HG03442 (cell line): Measurements from ENCODE around the gene PTPRN2.
"Not testable (repeated sequence)": the region's sequence is repeated elsewhere in the genome, so short reads cannot be mapped to it uniquely, and the experiment has no call there.

ENCODE experiments used
- ATAC-seq: cut with Tn5 transposase; IDR thresholded peaks from one replicate; pipeline ENCODE4 v1.9.1; 2021; ENCODE audit warnings: mild to moderate bottlenecking, moderate library complexity; ENCODE audit not compliant: unreplicated experiment

PTPRN2 gene

DNA sequence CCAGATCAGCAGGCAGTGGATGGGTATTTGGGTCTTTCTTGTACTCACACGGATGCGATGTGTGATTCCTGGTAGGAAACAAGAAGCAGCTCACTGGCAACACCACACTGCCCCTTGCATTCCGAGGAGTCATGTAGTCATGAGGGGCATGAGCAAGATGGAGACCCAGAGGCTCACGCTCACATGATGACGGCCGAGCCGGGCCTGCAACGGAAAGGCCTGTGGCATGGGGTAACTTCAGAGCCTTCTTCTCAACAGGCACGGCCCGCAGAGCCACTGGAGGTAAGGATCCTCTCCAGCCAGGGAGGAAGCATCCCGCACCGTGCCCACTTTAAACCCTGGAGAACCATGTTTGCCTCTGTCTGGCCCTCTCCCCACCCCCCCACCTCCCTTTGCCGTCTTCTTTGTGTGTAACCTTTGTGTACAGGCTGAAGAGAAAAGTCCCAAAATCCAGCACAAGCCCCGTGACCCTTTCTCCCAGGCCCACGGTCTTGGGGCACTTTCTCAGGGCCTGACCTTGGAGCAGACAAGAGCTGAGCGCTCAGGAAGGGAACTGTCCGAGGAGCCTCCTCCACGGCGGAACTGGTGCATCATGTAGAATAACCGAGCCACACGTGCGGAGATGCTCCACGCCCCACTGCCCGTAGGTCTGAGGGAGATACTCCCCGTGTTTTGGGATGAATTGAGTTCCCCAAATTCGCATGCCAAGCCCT, 734.4 kb downstream of the PTPRN2 start:
- no peak for ATAC-seq

DNA sequence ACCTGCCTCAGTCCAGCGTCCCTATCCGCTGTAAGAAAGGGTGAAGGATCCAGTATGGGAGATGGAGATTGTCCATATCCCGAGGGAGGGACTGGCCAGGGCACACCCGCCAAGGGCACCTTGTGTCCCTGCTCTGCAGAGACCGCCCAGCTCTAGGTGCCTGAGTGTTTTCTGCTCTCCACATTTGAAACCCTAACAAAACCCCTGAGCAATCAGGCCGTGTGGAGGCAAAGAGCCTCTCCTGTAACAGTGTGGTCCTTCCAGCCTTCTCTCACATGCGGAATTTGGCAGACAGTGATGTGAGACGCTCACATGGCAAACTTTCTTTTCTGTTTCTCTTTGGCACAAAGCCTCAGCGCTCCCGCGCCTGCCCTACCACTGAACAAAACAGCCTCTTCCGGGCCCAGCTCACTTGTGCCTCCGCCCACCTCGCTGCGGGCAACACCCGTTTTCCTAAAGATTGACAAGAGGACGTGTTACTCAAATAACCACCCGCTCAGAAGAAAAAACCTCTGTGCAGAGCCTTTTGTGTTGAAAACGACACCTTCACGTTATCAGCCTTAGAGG, 736.0 kb downstream of the PTPRN2 start:
- no peak for ATAC-seq

DNA sequence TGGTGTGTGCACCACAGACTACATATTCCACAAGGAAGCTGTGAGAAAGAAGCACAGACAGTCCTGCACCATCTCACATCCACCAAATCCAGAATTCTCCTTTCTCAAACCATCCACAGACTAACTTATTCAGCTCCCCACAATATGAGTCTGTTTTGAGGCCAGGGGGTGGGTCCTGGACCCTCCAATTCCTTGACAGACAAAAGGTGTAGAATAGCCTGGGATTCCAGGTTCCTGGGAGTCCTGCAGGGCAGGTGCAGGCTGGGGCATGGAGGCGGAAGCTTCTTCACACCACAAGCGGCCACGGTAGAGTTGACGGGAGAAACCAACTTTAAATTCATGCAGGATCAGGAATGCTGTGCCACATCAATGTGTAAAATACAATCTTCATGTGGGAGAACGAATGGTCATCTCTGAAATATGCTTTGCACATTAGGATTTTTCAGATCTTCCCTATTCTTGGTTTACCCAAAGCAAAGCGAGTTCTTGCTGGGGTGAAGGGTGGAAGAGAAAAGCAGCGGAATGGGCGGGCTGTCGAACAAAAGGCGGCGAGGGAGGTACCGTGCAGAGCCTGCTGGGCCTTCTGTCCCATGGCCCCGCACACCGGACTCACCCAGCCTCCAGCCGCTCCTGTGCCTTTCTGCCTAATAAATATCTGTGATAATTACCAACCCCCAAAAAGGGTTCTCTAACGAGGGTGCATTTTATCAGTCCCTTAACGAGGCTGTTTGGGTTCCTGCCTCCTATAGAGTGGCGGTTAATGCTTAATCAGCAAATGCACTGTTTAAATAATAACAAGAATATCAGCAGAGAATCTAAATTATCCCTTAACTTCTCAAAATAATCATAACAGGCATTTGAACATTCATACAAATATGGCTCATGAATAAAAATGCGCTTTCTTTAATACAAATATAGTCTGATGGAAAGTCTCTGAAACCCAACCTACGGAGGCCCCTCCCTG, 736.9 kb downstream of the PTPRN2 start:
- no peak for ATAC-seq

DNA sequence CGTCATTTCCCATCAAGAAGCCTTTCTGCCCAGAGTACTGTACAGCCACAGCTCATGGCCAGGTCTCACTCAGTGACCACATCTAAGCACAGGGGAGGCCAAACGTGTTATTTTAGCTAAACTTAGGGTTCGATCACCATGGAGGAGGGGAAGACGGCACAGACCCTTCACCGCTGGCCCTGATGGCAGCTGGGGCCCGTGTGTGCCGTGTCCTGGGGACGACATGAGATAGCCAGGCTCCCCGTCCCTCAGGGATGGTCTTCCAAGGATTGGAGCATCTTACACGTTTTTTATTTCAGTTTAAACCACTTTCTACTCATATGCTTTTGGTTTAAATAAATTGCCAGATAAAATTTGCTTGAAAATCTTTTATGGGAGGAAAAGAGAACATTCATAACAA, 737.9 kb downstream of the PTPRN2 start:
- ATAC-seq = no peak

DNA sequence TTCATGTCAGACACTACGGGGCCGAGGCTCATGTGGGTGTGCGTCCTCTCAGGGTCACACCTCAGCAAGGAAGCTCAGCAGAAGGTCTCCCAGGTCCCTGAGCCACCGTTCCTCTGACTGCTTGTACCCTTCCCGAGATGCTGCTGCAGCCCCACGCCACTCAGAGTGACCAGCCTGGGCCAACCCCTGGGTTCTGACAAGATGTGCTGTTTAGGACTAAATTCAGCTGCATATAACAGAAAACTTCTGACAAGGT, 738.4 kb downstream of the PTPRN2 start:
- ATAC-seq = no peak

DNA sequence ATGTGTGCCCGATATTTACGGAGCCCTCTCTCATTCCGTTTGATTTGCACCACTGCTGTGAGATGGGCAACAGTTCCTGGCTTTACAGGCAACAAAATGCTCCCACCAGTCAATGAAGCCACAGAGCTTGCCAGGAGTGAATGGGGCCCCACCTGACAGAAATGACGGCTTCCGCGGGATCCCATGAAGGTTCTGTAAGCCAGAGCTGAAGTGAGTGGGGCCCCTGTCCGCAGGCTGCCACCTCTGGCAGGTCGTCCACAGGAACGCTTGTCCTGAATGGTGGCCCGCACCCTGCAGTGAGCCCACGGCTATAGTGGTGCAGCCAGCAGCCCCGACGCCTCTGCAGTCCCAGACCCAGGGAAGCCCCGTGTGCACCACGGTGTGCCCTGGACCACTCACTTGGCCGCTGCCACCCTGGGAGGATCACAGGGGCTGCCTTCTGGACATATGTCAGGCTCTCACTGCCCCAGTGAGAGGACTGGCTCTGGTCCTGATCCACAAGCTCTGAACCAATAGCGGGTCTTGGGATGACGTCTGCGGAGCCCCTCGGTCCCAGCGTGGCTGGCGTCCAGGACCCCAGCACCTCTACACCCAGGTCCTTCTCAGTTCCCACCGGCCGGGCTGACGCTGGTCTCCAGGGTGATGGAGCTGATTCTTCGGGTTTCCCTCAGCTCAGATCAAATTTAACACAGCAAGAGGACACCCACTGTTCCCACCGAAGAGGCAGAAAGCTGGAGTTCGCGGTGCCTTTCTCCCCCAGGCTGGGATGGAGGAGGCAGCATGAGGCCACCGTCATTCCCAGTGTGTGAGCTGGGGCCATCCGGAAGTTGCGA, 738.9 kb downstream of the PTPRN2 start:
- no peak for ATAC-seq

DNA sequence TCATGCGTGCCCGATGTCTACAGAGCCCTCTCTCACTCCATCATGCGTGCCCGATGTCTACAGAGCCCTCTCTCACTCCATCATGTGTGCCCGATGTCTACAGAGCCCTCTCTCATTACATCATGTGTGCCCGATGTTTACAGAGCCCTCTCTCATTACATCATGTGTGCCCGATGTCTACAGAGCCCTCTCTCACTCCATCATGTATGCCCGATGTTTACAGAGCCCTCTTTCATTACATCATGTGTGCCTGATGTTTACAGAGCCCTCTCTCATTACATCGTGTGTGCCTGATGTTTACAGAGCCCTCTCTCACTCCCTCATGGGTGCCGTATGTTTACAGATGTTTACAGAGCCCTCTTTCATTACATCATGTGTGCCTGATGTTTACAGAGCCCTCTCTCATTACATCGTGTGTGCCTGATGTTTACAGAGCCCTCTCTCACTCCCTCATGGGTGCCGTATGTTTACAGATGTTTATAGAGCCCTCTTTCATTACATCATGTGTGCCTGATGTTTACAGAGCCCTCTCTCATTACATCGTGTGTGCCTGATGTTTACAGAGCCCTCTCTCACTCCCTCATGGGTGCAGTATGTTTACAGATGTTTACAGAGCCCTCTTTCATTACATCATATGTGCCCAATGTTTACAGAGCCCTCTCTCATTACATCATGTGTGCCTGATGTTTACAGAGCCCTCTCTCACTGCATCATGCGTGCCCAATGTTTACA, 739.7 kb downstream of the PTPRN2 start:
- not testable (repeated sequence) for ATAC-seq

DNA sequence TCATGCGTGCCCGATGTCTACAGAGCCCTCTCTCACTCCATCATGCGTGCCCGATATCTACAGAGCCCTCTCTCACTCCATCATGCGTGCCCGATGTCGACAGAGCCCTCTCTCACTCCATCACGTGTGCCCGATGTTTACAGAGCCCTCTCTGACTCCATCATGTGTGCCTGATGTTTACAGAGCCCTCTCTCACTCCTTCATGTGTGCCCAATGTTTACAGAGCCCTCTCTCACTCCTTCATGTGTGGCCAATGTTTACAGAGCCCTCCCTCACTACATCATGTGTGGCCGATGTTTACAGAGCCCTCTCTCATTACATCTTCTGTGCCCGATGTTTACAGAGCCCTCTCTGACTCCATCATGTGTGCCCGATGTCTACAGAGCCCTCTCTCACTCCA, 740.9 kb downstream of the PTPRN2 start:
- not testable (repeated sequence) for ATAC-seq

DNA sequence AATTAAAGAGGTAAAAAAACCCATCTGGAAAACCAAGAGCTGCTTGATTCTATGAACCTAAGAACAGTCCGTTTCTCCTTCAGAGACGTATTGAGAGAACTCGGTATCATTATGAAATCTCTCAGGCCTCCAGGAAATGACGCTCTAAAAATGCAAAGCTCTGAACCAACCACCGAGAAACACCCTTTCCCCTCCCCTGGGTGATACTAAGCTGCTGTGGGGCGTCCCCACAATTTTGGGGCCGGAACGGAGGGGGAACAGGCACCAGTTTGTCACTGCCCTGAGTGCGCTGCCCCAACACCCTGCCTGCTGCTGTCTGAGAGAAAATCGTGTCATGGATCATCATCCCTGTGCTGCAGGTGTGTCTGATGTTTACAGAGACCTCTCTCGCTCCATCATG, 741.4 kb downstream of the PTPRN2 start:
- no peak for ATAC-seq

DNA sequence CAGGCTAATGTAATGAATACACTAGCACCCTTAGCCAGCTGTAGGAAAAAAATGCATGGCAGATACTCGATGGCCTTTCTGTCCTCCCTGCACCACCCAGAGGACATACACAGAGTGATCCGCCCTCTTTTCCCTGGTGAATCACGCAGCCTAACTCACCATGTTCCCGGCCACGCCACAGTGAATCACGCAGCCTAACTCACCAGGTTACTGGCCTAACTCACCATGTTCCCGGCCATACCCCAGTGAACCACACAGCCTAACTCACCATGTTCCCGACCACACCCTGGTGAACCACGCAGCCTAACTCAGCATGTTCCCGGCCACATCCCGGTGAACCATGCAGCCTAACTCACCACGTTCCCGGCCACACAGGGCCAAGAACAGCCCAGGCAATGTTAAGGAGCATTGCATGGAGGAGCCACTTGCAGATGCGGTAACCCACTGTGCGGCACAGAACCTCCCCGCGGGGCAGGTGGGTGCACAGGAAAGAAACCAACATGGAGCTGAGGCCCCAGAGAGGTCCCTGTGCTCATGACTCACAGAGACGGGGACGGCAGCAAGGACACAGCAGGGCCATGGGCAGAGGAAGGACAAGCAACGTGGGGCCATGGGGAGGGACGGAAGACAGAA, 742.3 kb downstream of the PTPRN2 start:
- no peak for ATAC-seq

DNA sequence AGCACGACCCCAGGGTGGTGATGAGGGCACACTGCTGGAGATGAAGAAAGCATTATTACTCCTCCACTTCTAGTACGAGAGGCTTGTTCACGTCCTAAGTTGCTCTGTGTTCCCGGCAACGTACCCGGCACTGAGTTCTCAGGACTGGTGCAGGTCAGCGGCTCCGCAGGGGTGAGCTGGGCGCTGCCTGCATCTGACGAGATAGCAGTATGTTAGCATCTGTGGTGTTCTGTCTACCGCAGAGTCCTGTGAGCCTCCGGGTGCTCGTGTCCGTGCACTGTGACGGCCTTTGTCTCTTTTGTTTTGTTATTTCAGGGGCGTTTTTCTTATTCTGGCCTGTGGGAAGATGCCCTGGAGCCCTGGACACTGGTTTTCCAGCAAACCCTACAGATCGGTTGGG, 743.0 kb downstream of the PTPRN2 start:
- ATAC-seq = no peak

DNA sequence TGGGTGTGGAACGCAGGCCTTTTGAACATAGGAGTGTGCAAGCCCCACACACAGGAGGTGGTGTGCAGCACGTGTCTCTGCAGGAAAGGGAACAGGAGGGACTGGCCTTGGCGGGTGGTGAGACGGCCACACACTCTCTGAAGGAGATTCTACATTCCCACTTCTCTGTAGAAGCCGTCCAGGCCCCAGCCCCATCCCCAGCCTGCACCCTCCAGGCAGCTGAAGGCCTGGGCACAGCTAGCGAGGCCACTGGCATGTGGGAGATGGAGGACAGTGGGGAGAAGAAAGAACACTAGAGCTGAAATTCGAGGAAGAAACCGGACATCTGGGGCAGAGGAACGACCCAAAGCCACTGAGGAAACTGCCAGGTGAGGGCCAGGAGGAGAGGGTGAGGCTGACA, 743.5 kb downstream of the PTPRN2 start:
- ATAC-seq = no peak

DNA sequence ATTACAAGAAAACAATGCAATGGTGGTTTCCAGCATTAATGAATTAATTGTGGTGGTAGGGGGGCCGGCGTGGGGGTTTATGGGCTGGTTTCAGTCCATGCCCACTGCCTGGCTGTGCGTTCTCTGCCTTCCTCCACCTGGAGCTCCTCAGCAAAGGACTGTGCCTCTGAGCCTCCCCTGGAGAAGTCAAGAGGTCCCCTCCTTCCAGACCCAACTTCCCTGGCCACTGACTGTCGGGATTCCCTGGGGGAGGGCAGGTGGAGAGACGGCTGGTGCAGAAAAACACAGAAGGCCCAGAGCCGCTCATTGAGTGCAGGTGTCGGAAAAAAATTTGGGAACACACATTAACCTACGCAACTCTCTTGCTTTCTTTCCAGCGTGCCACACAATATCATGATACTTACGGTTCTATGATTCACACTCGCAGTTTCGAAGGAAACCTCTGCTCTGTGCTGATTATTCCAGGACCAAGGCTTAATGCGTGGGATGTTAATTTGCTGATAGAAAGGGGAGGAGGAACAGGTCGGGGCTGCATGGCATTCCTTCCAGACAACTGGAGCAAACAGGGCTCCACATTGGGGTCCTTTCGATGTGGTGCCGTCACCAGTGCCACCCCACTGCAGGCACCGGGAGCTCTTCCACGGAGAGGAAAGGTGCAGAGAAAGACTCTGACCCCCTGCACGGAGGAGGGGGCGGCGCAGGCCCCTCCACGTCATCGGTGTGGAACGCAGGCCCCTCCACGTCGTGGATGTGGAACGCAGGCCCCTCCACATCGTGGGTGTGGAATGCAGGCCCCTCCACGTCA, 744.1 kb downstream of the PTPRN2 start:
- ATAC-seq = no peak

DNA sequence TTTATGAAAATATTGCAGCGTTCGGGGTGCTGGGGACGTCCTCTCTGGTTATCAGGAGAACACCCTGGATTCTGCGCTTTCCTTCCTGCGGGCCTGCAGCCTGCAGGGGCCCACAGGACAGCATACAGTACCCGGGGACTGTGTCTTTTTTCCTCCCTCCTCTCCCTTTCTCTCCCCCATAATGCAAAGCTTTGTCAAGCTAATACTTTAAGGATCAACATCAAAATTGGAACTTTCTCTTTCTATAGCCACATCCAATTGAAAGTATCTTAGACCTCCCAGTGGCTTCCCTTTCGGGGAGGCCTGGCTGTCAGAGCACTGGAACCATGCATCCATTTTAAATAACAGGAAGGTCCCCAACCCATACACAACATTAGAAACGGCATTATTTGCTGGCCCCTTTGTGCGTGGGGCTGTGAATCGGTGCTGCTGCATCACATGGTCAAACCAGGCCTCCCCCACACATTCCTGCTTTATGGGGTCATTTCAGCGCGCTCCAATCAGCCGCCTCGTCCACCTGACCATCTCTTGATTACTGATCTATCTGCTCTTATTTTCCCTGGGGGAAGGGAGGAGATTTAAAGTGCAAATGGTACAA, 745.8 kb downstream of the PTPRN2 start:
- no peak for ATAC-seq

DNA sequence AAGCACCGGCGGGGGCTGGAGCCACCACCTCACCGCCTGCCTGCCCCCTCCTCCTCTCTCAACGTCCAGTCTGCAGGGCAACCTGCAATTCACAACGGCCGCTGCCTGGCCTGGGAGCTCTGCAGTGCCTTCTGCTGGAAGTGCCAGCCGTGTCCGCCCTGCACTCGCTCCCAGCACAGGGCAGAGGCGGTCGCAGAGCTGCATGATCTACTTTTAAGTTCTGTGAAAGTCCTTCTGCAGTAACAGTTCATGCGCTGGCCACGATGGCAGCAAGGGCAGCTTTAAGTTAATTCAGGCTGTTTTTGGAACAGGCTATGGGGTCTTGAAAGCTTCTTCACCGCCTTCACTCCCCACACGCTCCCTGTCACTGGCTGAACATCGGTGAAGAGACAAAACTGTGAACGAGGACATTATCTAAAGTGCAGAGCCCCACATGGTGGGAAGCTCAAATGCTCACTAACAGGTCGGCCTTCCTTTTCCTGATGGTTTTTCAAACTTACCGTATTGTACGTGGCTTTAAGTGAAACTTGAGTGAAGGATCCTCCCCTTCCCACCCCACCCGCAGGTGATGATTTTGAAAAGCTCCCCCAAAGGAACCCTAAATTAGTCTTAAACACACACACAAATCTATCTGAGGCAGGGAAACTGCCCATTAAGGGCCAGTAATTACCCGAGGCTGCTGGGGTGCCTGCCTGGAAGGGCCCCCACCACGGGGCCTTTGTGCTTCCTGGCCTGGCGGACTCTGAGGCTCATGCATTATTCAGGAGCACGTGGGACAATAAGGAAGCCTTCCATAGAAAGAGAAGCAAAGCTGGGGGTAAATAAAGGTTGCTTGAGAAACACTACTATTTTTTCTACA, 746.5 kb downstream of the PTPRN2 start:
- no peak for ATAC-seq

DNA sequence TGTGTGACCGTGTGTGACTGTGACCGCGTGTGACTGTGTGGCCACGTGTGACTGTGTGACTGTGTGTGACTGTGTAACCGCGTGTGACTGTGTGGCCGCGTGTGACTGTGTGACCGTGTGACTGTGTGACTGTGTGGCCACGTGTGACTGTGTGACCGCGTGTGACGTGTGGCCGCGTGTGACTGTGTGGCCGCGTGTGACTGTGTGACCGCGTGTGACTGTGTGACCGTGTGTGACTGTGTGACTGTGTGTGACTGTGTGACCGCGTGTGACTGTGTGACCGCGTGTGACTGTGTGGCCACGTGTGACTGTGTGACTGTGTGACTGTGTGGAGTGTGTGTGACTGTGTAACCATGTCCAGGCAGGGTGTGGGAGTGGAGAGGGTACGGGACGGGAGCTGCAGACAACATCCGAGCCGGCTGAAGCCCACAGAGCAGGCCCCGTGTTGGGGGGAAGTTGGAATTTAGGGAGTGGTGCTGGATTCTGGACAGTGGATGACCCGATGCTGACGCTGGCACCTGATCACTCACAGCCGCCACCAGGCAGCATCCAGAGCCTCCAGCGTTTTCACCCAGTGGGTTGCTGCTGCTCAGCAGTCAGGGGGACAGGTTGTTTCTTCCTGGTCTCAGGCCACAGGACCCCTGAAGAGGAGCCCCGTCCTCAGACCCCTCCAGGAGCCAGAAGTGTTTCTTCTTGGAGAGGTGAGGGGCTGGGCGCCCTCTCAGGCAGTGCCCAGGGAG, 747.3 kb downstream of the PTPRN2 start:
- ATAC-seq = no peak

DNA sequence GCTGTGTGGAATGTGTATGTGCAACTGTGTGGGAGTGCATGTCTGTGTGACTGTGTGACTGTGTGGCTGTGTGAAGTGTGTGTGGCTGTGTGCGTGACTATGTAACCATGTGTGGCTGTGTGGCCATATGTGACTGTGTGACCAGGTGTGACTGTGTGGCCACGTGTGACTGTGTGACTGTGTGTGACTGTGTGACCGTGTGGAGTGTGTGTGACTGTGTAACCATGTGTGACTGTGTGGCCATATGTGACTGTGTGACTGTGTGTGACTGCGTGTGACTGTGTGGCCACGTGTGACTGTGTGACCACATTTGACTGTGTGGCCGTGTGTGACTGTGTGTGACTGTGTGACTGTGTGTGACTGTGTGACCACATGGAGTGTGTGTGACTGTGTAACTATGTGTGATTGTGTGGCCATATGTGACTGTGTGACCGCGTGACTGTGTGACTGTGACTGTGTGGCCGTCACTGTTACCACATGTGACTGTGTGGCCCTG, 747.9 kb downstream of the PTPRN2 start:
- no peak for ATAC-seq
